Endothelial cell of umbilical vein (primary cell): ENCODE data around the gene MFAP4. TPM values are rescaled to one million over a fixed set of nuclear protein-coding genes. Genes with fewer than 3 reads are reported as not detected.

Experiments used
- BruUV-seq: library from RNA; stranded (reverse); fragments of 400-500 nt; replicated peaks from 2 replicates; lab custom pipeline; 2021; lab: Mats Ljungman, UMichigan
- CTCF ChIA-PET: fragments of 300-600, 350-600 bp; sonication (Branson Sonifier 250); formaldehyde crosslinking; loops from one replicate; lab custom pipeline; 2021; ENCODE audit warnings: antibody characterized with exemption, inconsistent platforms; lab: Charles Lee
- POLR2A ChIA-PET: fragments of 300-600, 350-600 bp; sonication (Branson Sonifier 250); formaldehyde crosslinking; loops from one replicate; lab custom pipeline; 2021; ENCODE audit warnings: antibody characterized with exemption, inconsistent platforms; lab: Charles Lee
- DNase-seq: peaks from one replicate; pipeline ENCODE4 v3.0.0-alpha.2; 2011; ENCODE audit warnings: low read depth, low spot score
- FAIRE-seq: peaks from 2 replicates; lab custom pipeline; 2011; peaks lifted over from hg19 to GRCh38; lab: Jason Lieb, UNC
- H2AFZ ChIP-seq: 2 replicates; pipeline ENCODE4 v1.6.0; 2012; ENCODE audit warnings: low read depth, low read length, control low read depth, inconsistent platforms
- H3K27ac ChIP-seq: 2 replicates; pipeline ENCODE4 v1.5.1; 2011; ENCODE audit warnings: low read depth, mild to moderate bottlenecking, control low read depth, low read length, moderate library complexity; ENCODE audit not compliant: insufficient read depth
- H3K27me3 ChIP-seq, 2 experiments: 2 replicates each; pipeline versions ENCODE4 v1.6.0 to v1.6.1; 2011; ENCODE audit warnings: low read length in 2 of 2, mixed read lengths in 1 of 2; ENCODE audit not compliant: control insufficient read depth in 2 of 2, insufficient read depth in 2 of 2
- H3K36me3 ChIP-seq, 2 experiments: 2 replicates in 1 of 2; 3 replicates in 1 of 2; pipeline ENCODE4 v1.5.1; 2011; ENCODE audit warnings: low read length in 2 of 2, mild to moderate bottlenecking in 1 of 2, moderate library complexity in 1 of 2; ENCODE audit not compliant: control insufficient read depth in 2 of 2, insufficient read depth in 2 of 2; ENCODE audit errors: extremely low read depth in 1 of 2
- H3K4me1 ChIP-seq: 3 replicates; pipeline ENCODE4 v1.5.1; 2011; ENCODE audit warnings: mild to moderate bottlenecking, low read length; ENCODE audit not compliant: control insufficient read depth, insufficient read depth; ENCODE audit errors: extremely low read depth
- H3K4me2 ChIP-seq: 2 replicates; pipeline ENCODE4 v1.6.1; 2011; ENCODE audit warnings: low read length, control low read depth, mixed read lengths; ENCODE audit not compliant: insufficient read depth
- H3K4me3 ChIP-seq, 3 experiments: fragments of 200-600 bp in 1 of 3; sonication (generic), shearing (Covaris generic) in 1 of 3; replicated peaks in 1 of 3; 2 replicates each; pipeline ENCODE4 v1.5.1; 2011 to 2016; ENCODE audit warnings: control low read depth in 3 of 3, low read length in 3 of 3, mild to moderate bottlenecking in 2 of 3, inconsistent platforms in 1 of 3, low read depth in 1 of 3, moderate library complexity in 1 of 3; ENCODE audit not compliant: insufficient read depth in 1 of 3
- H3K79me2 ChIP-seq: 2 replicates; pipeline ENCODE4 v1.6.0; 2012; ENCODE audit warnings: low read length, inconsistent platforms; ENCODE audit not compliant: control insufficient read depth, insufficient read depth
- H3K9ac ChIP-seq: replicated peaks from 2 replicates; pipeline ENCODE3; 2011; ENCODE audit warnings: low read length, control low read depth; ENCODE audit not compliant: insufficient read depth; ENCODE audit errors: extremely low read depth
- H3K9me1 ChIP-seq: replicated peaks from 3 replicates; pipeline ENCODE4 v1.6.0; 2011; ENCODE audit warnings: mild to moderate bottlenecking, low read length; ENCODE audit not compliant: control insufficient read depth, insufficient read depth; ENCODE audit errors: extremely low read depth
- H3K9me3 ChIP-seq: replicated peaks from 2 replicates; pipeline ENCODE4 v1.5.1; 2012; ENCODE audit warnings: low read length, inconsistent platforms; ENCODE audit not compliant: control insufficient read depth, insufficient read depth
- H4K20me1 ChIP-seq: replicated peaks from 2 replicates; pipeline ENCODE3; 2011; ENCODE audit warnings: mild to moderate bottlenecking, low read length; ENCODE audit not compliant: control insufficient read depth, insufficient read depth; ENCODE audit errors: extremely low read depth
- CTCF ChIP-seq, 2 donors: IDR thresholded peaks; 1 replicate in 1 of 2; 2 replicates in 1 of 2; pipeline ENCODE4 v1.5.1; 2011; ENCODE audit warnings: low read length in 2 of 2, mild to moderate bottlenecking in 2 of 2, moderate library complexity in 2 of 2, control low read depth in 1 of 2, inconsistent platforms in 1 of 2, low read depth in 1 of 2; ENCODE audit not compliant: insufficient read depth in 1 of 2; ENCODE audit errors: extremely low read depth in 1 of 2
- EZH2 ChIP-seq: IDR thresholded peaks from 2 replicates; pipeline ENCODE4 v1.6.1; 2012; ENCODE audit warnings: borderline replicate concordance, low read depth, mild to moderate bottlenecking, moderate library complexity, low read length, inconsistent platforms; ENCODE audit not compliant: severe bottlenecking
- FOS ChIP-seq: IDR thresholded peaks from 2 replicates; pipeline ENCODE4 v1.6.1; 2011; ENCODE audit warnings: mild to moderate bottlenecking, low read length, moderate library complexity, borderline replicate concordance; ENCODE audit not compliant: insufficient read depth
- GATA2 ChIP-seq: IDR thresholded peaks from 2 replicates; pipeline ENCODE4 v1.7.0; 2011; ENCODE audit warnings: low read depth, mild to moderate bottlenecking, moderate library complexity, mixed read lengths, low read length; ENCODE audit not compliant: insufficient read length, insufficient read depth
- JUN ChIP-seq: IDR thresholded peaks from 2 replicates; pipeline ENCODE4 v1.6.1; 2011; ENCODE audit warnings: borderline replicate concordance, low read depth; ENCODE audit not compliant: insufficient read length, insufficient read depth
- MAX ChIP-seq: IDR thresholded peaks from 2 replicates; pipeline ENCODE4 v1.6.1; 2011; ENCODE audit not compliant: insufficient read depth, insufficient read length
- MYC ChIP-seq: IDR thresholded peaks from one replicate; pipeline ENCODE4 v1.6.1; 2011; ENCODE audit warnings: mild to moderate bottlenecking, low read depth, low read length
- POLR2A ChIP-seq: IDR thresholded peaks from 2 replicates; pipeline ENCODE4 v1.6.1; 2012; ENCODE audit warnings: low read depth, mild to moderate bottlenecking, control low read depth, low read length
- POLR2AphosphoS5 ChIP-seq: IDR thresholded peaks from 2 replicates; pipeline ENCODE4 v1.6.1; 2012; ENCODE audit warnings: low read depth, mild to moderate bottlenecking, control low read depth, low read length, moderate library complexity; ENCODE audit not compliant: insufficient read depth
- dilution Hi-C: fragments of 300-500 bp; cut with MboI; formaldehyde crosslinking; loops from one replicate; pipeline ENCODE4 v1.15.0; 2019; ENCODE audit warnings: low sequenced_read_pairs; ENCODE audit not compliant: extremely low pct_ligation_motif_present
- intact Hi-C: fragments of 100-400 bp; cut with micrococcal nuclease; formaldehyde crosslinking; loops from one replicate; pipeline ENCODE4 v1.10.0; 2022
- polyA plus RNA-seq, 4 experiments: library from polyadenylated mRNA; depleted of rRNA in 3 of 4; stranded (reverse) in 3 of 4; unstranded in 1 of 4; fragments of >200 nt; gene quantifications; 2 replicates each; pipeline versions ENCODE4 v1.2.1 to v1.2.3, GENCODE V29; 2011 to 2012; ENCODE audit warnings: missing spikeins in 1 of 4
- total RNA-seq: library from RNA; stranded (reverse); gene quantifications from 2 replicates; pipeline ENCODE4 v1.2.3, GENCODE V29; 2021

MFAP4 gene
- total and polyA plus RNA-seq, 2 donors (not counting 3 experiments of a cell fraction or from before 2014, with no cell fraction given) = not detected

GRCh38 chr17:19401321-19402010, 14.5 kb upstream of the MFAP4 start:
- H3K27me3 ChIP-seq = no peaks in the 10 kb centered on the region
- dilution Hi-C loops = no loop called here
- FAIRE-seq = no peak
- no peaks in the 10 kb centered on the region for H4K20me1 ChIP-seq
- H3K4me1 ChIP-seq = peaks cover 10% of the 10 kb centered on the region
- no peaks in the 10 kb centered on the region for H3K9me3 ChIP-seq
- no peak for DNase-seq
- H3K36me3 ChIP-seq = no peaks in the 10 kb centered on the region
- intact Hi-C loops = no loop called here
- H3K79me2 ChIP-seq = no peaks in the 10 kb centered on the region
- CTCF ChIA-PET = interaction anchor here (1.4 kb wide), 1 partner anchor 46 kb away, joined by 4 read pairs; no protein-coding TSS in a partner anchor
- no peak overlapping the region for H2AFZ ChIP-seq
- H3K9ac ChIP-seq = no peak overlapping the region
- H3K27ac ChIP-seq = no peak overlapping the region
- H3K9me1 ChIP-seq = no peaks in the 10 kb centered on the region
- no TSS peak for BruUV-seq
- H3K4me2 ChIP-seq = no peak overlapping the region
- TF ChIP-seq POLR2A (no peak), EZH2 (no peak), FOS (no peak), MYC (no peak)
- H3K4me3 ChIP-seq = no peak overlapping the region
- POLR2A ChIA-PET = no interaction called here

- no peaks in the 10 kb centered on the region for H3K36me3 ChIP-seq
- FAIRE-seq (no peak), DNase-seq (no peak)
- H3K4me2 ChIP-seq = no peak overlapping the region
- H3K4me1 ChIP-seq = peaks cover 10% of the 10 kb centered on the region
- H2AFZ ChIP-seq = no peak overlapping the region
- no peaks in the 10 kb centered on the region for H3K9me3 ChIP-seq
- H3K9ac ChIP-seq = no peak overlapping the region
- no peaks in the 10 kb centered on the region for H3K9me1 ChIP-seq
- H4K20me1 ChIP-seq = no peaks in the 10 kb centered on the region
- ChIA-PET POLR2A (interaction anchor here (0.8 kb wide), 1 partner anchor 34 kb away, joined by 3 read pairs; no protein-coding TSS in a partner anchor), CTCF (no interaction called here)
- no TSS peak for BruUV-seq
- intact Hi-C loops = no loop called here
- no peak overlapping the region for H3K4me3 ChIP-seq
- dilution Hi-C loops = no loop called here
- no peaks in the 10 kb centered on the region for H3K79me2 ChIP-seq
- H3K27me3 ChIP-seq = no peaks in the 10 kb centered on the region
- TF ChIP-seq FOS (no peak), MYC (no peak), CTCF (IDR thresholded peaks at IDR 0.05; ENCODE audit: extremely low read depth in 1 of 2, insufficient read depth in 1 of 2, low read depth in 1 of 2, low read length in 2 of 2) (no peak), POLR2AphosphoS5 (no peak), JUN (no peak), POLR2A (no peak), GATA2 (no peak), EZH2 (no peak), MAX (no peak)
- no peak overlapping the region for H3K27ac ChIP-seq
Measured at GRCh38 chr17:19399750-19400450, 12.9 kb upstream of the MFAP4 start.
